MM.1S (cell line): ENCODE data around the gene FRAS1.

Experiments used
- EZH2 ChIP-seq: fragments of 300-600 bp; sonication (generic); optimal IDR thresholded peaks from 2 replicates; pipeline ENCODE3; 2017; ENCODE audit warnings: low read depth, mild to moderate bottlenecking, antibody characterized with exemption, low read length, mixed read lengths
- EZH2phosphoT487 ChIP-seq: fragments of 300-600 bp; sonication (generic); IDR thresholded peaks from 2 replicates; pipeline ENCODE4 v1.6.1; 2018; ENCODE audit warnings: antibody characterized with exemption, low read length
- TF ChIP-seq, protein P1 (sequence below): fragments of 300-600 bp; sonication (generic); IDR thresholded peaks from 2 replicates; pipeline ENCODE4 v1.5.1; 2016; ENCODE audit warnings: antibody characterized with exemption, low read length, mixed read lengths

- TF ChIP-seq, protein P1, sequence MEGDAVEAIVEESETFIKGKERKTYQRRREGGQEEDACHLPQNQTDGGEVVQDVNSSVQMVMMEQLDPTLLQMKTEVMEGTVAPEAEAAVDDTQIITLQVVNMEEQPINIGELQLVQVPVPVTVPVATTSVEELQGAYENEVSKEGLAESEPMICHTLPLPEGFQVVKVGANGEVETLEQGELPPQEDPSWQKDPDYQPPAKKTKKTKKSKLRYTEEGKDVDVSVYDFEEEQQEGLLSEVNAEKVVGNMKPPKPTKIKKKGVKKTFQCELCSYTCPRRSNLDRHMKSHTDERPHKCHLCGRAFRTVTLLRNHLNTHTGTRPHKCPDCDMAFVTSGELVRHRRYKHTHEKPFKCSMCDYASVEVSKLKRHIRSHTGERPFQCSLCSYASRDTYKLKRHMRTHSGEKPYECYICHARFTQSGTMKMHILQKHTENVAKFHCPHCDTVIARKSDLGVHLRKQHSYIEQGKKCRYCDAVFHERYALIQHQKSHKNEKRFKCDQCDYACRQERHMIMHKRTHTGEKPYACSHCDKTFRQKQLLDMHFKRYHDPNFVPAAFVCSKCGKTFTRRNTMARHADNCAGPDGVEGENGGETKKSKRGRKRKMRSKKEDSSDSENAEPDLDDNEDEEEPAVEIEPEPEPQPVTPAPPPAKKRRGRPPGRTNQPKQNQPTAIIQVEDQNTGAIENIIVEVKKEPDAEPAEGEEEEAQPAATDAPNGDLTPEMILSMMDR = no peak
- no peak for TF ChIP-seq EZH2
- TF ChIP-seq EZH2phosphoT487 = no peak
Observed at GRCh38 chr4:78397292-78397630, 340.1 kb downstream of the FRAS1 start.
